ENCODE data around the gene GPR162. TPM values are rescaled to one million over a fixed set of nuclear protein-coding genes. Genes with fewer than 3 reads are reported as not detected.

Gene GPR162
- polyA plus RNA-seq, 3 donors, result 15.1 to 81.7 (median 16.0) TPM

DNA sequence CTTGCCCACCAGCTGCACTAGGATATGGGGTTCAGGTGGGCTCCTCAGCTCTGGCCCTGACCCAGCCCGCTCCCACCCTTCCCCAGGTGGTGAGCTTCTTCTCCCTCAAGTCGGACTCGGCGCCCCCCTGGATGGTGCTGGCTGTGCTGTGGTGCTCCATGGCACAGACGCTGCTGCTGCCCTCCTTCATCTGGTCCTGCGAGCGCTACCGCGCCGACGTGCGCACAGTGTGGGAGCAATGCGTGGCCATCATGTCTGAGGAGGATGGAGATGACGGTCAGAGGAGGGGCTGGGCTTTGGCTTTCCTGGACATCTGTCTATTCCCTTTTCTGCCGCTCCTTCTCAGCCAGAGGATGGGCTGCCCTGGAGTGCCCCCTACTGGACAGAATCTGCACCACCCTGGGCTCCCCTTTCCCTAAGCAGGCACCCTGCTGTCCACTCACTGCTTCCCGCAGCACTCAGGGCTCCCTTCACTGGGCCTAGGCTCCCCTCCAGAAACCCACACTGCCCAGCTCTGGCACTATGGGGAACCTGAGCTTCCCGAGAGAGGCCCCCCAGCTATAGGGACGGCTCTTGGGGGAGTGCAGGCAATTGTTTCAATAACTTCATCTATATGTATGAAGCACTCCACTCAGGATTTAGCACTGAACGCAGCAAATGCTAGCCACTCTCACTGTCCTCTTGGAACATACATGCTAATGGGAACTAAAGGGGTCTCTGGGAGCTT lies 3.9 kb downstream of the GPR162 start:
- peaks cover 46 to 63% (median 46%) of the 10 kb centered on the region in 3 donors for H3K27me3 Mint-ChIP-seq (ENCODE audit: low read depth in 3 of 3)
- no peaks in the 10 kb centered on the region for H3K36me3 ChIP-seq (replicated peaks in 1 of 2; ENCODE audit: control insufficient read depth in 1 of 2, insufficient read depth in 2 of 2, low read length in 2 of 2)
- H3K9me3 Mint-ChIP-seq, result peaks cover 0 to 12% (median 8%) of the 10 kb centered on the region in 7 donors
- H3K4me3 ChIP-seq (replicated peaks in 1 of 3; ENCODE audit: low read depth in 2 of 3, low read length in 3 of 3), result no peak overlapping the region
- TF ChIP-seq, protein P1, sequence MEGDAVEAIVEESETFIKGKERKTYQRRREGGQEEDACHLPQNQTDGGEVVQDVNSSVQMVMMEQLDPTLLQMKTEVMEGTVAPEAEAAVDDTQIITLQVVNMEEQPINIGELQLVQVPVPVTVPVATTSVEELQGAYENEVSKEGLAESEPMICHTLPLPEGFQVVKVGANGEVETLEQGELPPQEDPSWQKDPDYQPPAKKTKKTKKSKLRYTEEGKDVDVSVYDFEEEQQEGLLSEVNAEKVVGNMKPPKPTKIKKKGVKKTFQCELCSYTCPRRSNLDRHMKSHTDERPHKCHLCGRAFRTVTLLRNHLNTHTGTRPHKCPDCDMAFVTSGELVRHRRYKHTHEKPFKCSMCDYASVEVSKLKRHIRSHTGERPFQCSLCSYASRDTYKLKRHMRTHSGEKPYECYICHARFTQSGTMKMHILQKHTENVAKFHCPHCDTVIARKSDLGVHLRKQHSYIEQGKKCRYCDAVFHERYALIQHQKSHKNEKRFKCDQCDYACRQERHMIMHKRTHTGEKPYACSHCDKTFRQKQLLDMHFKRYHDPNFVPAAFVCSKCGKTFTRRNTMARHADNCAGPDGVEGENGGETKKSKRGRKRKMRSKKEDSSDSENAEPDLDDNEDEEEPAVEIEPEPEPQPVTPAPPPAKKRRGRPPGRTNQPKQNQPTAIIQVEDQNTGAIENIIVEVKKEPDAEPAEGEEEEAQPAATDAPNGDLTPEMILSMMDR (IDR thresholded peaks at IDR 0.05), result peak; percentile 95
- H2AFZ ChIP-seq (ENCODE audit: insufficient read depth, low read depth, low read length, poor library complexity, severe bottlenecking), result no peak overlapping the region
- peak overlapping the region; percentile 51 to 84 for H3K4me3 Mint-ChIP-seq
- peaks cover 5% of the 10 kb centered on the region for H3K79me2 ChIP-seq (ENCODE audit: insufficient read depth, low read length)
- peaks cover 18 to 26% of the 10 kb centered on the region in 2 donors for H3K36me3 Mint-ChIP-seq
- H3K4me1 Mint-ChIP-seq, result peaks cover 49% of the 10 kb centered on the region
- intact Hi-C loops (cut with micrococcal nuclease), result loop anchor here (1.0 to 5.0 kb wide), 5 partner anchors 33 to 203 kb away; no protein-coding TSS in a partner anchor
- H3K9ac ChIP-seq (ENCODE audit: insufficient read depth, low read length, poor library complexity, severe bottlenecking), result no peak overlapping the region
- H3K27ac Mint-ChIP-seq, result peak overlapping the region in 1 of 7 donors; percentile 43
- peaks cover 12 to 50% of the 10 kb centered on the region in 2 donors for H3K27me3 ChIP-seq (ENCODE audit: control insufficient read depth in 2 of 2, insufficient read depth in 2 of 2, low read length in 2 of 2)
- H3K4me1 ChIP-seq (ENCODE audit: control insufficient read depth in 1 of 2, insufficient read depth in 2 of 2, low read length in 2 of 2), result peaks cover 30 to 56% of the 10 kb centered on the region in 2 donors
- peak overlapping the region; percentile 8 for H3K4me2 ChIP-seq (replicated peaks; ENCODE audit: extremely low read depth, low read length, poor library complexity, severe bottlenecking)
- peak; percentile 82 for DNase-seq
- H4K20me1 ChIP-seq (ENCODE audit: insufficient read depth, low read length), result peaks cover 29% of the 10 kb centered on the region
- H3K9me3 ChIP-seq (replicated peaks in 1 of 2; ENCODE audit: control insufficient read depth in 1 of 2, insufficient read depth in 1 of 2, low read length in 2 of 2), result peaks cover 0 to 6% of the 10 kb centered on the region in 2 donors
- WGBS (ENCODE audit: insufficient coverage), result 23% methylated on average over 9 of the region's 19 CpGs
- H3K27ac ChIP-seq (ENCODE audit: low read depth in 1 of 2, low read length in 2 of 2), result no peak overlapping the region

- Mint-ChIP-seq H3K36me3 (peaks cover 16 to 26% of the 10 kb centered on the region in 2 donors), H3K4me1 (peaks cover 42% of the 10 kb centered on the region), H3K27me3 (ENCODE audit: low read depth in 3 of 3) (peaks cover 50 to 69% (median 52%) of the 10 kb centered on the region in 3 donors), H3K4me3 (peak overlapping the region in 1 of 2 donors; percentile 84), H3K27ac (peak overlapping the region in 1 of 7 donors; percentile 25), H3K9me3 (peaks cover 0 to 12% (median 8%) of the 10 kb centered on the region in 7 donors)
- Histone ChIP-seq H3K4me2 (replicated peaks; ENCODE audit: extremely low read depth, low read length, poor library complexity, severe bottlenecking) (no peak overlapping the region), H3K27ac (ENCODE audit: low read depth in 1 of 2, low read length in 2 of 2) (no peak overlapping the region), H3K4me3 (replicated peaks in 1 of 3; ENCODE audit: low read depth in 2 of 3, low read length in 3 of 3) (no peak overlapping the region), H3K79me2 (ENCODE audit: insufficient read depth, low read length) (peaks cover 5% of the 10 kb centered on the region), H3K9ac (ENCODE audit: insufficient read depth, low read length, poor library complexity, severe bottlenecking) (no peak overlapping the region), H3K27me3 (ENCODE audit: control insufficient read depth in 2 of 2, insufficient read depth in 2 of 2, low read length in 2 of 2) (peaks cover 12 to 56% of the 10 kb centered on the region in 2 donors), H3K9me3 (replicated peaks in 1 of 2; ENCODE audit: control insufficient read depth in 1 of 2, insufficient read depth in 1 of 2, low read length in 2 of 2) (peaks cover 0 to 6% of the 10 kb centered on the region in 2 donors), H3K4me1 (ENCODE audit: control insufficient read depth in 1 of 2, insufficient read depth in 2 of 2, low read length in 2 of 2) (peaks cover 23 to 49% of the 10 kb centered on the region in 2 donors), H3K36me3 (replicated peaks in 1 of 2; ENCODE audit: control insufficient read depth in 1 of 2, insufficient read depth in 2 of 2, low read length in 2 of 2) (no peaks in the 10 kb centered on the region), H4K20me1 (ENCODE audit: insufficient read depth, low read length) (peaks cover 29% of the 10 kb centered on the region), H2AFZ (ENCODE audit: insufficient read depth, low read depth, low read length, poor library complexity, severe bottlenecking) (no peak overlapping the region)
- WGBS (ENCODE audit: insufficient coverage), result 100% methylated on average over 6 of the region's 17 CpGs
- no peak for DNase-seq
- TF ChIP-seq, protein P1 (IDR thresholded peaks at IDR 0.05), result no peak
- intact Hi-C loops (cut with micrococcal nuclease), result loop anchor here (5.0 kb wide), 3 partner anchors 34 to 204 kb away; no protein-coding TSS in a partner anchor
Measured at GRCh38 chr12:6826125-6826733, 4.6 kb downstream of the GPR162 start.

Data from CD14-positive monocyte (primary cell).